Glutamatergic neuron (in vitro differentiated cells): Measurements from ENCODE around the gene GPR89B. TPM values are rescaled to one million over a fixed set of nuclear protein-coding genes. Genes with fewer than 3 reads are reported as not detected.

Experiments used
- DNase-seq: peaks from one replicate; pipeline ENCODE4 v3.0.0; 2022
- H3K27ac Mint-ChIP-seq: one replicate; pipeline ENCODE4 v1.8.0; 2020; ENCODE audit warnings: mild to moderate bottlenecking, mixed read lengths, inconsistent platforms; ENCODE audit not compliant: unreplicated experiment
- H3K27me3 Mint-ChIP-seq: one replicate; pipeline ENCODE4 v1.8.0; 2020; ENCODE audit warnings: mild to moderate bottlenecking, moderate library complexity, mixed read lengths, inconsistent platforms; ENCODE audit not compliant: unreplicated experiment
- H3K36me3 Mint-ChIP-seq: one replicate; pipeline ENCODE4 v1.8.0; 2020; ENCODE audit warnings: mild to moderate bottlenecking, mixed read lengths, inconsistent platforms; ENCODE audit not compliant: unreplicated experiment
- H3K4me1 Mint-ChIP-seq: one replicate; pipeline ENCODE4 v1.8.0; 2020; ENCODE audit warnings: mild to moderate bottlenecking, low read depth, mixed read lengths, inconsistent platforms; ENCODE audit not compliant: unreplicated experiment
- H3K4me3 Mint-ChIP-seq: one replicate; pipeline ENCODE4 v1.8.0; 2020; ENCODE audit warnings: mild to moderate bottlenecking, mixed read lengths, inconsistent platforms; ENCODE audit not compliant: unreplicated experiment
- H3K9me3 Mint-ChIP-seq: one replicate; pipeline ENCODE4 v1.8.0; 2020; ENCODE audit warnings: mild to moderate bottlenecking, moderate library complexity, mixed read lengths, inconsistent platforms; ENCODE audit not compliant: unreplicated experiment
- CTCF ChIP-seq: fragments of 200-600 bp; sonication (generic); IDR thresholded peaks from one replicate; pipeline ENCODE4 v1.5.0; 2021; ENCODE audit not compliant: partially characterized antibody, unreplicated experiment
- total RNA-seq: library from RNA; stranded (reverse); fragmentation: NEBNext Ultra II Directional; extraction: Animal tissue kit (Norgen Biotek cat#: 25700); gene quantifications from one replicate; pipeline ENCODE4 v1.2.1, GENCODE V29; 2021; ENCODE audit not compliant: unreplicated experiment

The GPR89B gene
- total RNA-seq, 1 donor from 2014 or later, result 26.0 TPM

GRCh38 chr1:147902253-147902845 is 25.9 kb upstream of the GPR89B start, which contains the start of gene GJA8:
Gene GJA8, plus strand, starts transcription at chr1:147902795. Its CDS starts 5,161 bp downstream, at chr1:147907956.
- no peaks in the 10 kb centered on the region for H3K4me1 Mint-ChIP-seq
- no peak within 1 kb of the TSS for H3K4me3 Mint-ChIP-seq
- H3K27me3 Mint-ChIP-seq, result no peaks in the 10 kb centered on the region
- no peak for DNase-seq
- no peak for TF ChIP-seq CTCF
- H3K36me3 Mint-ChIP-seq, result no peaks in the 10 kb centered on the region
- no peak within 1 kb of the TSS for H3K27ac Mint-ChIP-seq
- H3K9me3 Mint-ChIP-seq, result no peaks in the 10 kb centered on the region

GRCh38 chr1:147904726-147905125 is 23.5 kb upstream of the GPR89B start:
- Mint-ChIP-seq H3K4me1 (no peaks in the 10 kb centered on the region), H3K27ac (no peak overlapping the region), H3K27me3 (no peaks in the 10 kb centered on the region), H3K9me3 (no peaks in the 10 kb centered on the region), H3K4me3 (no peak overlapping the region), H3K36me3 (no peaks in the 10 kb centered on the region)
- DNase-seq, result no peak
- TF ChIP-seq CTCF, result no peak

- no peak for TF ChIP-seq CTCF
- no peaks in the 10 kb centered on the region for H3K27me3 Mint-ChIP-seq
- H3K4me1 Mint-ChIP-seq, result peaks cover 2% of the 10 kb centered on the region
- no peak overlapping the region for H3K4me3 Mint-ChIP-seq
- no peak for DNase-seq
- no peaks in the 10 kb centered on the region for H3K36me3 Mint-ChIP-seq
- no peak overlapping the region for H3K27ac Mint-ChIP-seq
- H3K9me3 Mint-ChIP-seq, result no peaks in the 10 kb centered on the region
Observed at GRCh38 chr1:147907786-147908509, 20.3 kb upstream of the GPR89B start.

GRCh38 chr1:147912553-147912952 is 15.7 kb upstream of the GPR89B start:
- no peaks in the 10 kb centered on the region for H3K9me3 Mint-ChIP-seq
- TF ChIP-seq CTCF, result no peak
- peaks cover 2% of the 10 kb centered on the region for H3K4me1 Mint-ChIP-seq
- H3K4me3 Mint-ChIP-seq, result no peak overlapping the region
- no peaks in the 10 kb centered on the region for H3K27me3 Mint-ChIP-seq
- H3K36me3 Mint-ChIP-seq, result no peaks in the 10 kb centered on the region
- no peak overlapping the region for H3K27ac Mint-ChIP-seq
- no peak for DNase-seq

GRCh38 chr1:147913362-147913942 is 14.8 kb upstream of the GPR89B start:
- Mint-ChIP-seq H3K27me3 (no peaks in the 10 kb centered on the region), H3K9me3 (no peaks in the 10 kb centered on the region), H3K36me3 (no peaks in the 10 kb centered on the region), H3K4me1 (peaks cover 2% of the 10 kb centered on the region), H3K4me3 (no peak overlapping the region), H3K27ac (no peak overlapping the region)
- DNase-seq, result no peak
- TF ChIP-seq CTCF, result no peak
